Measurements from ENCODE around the gene MGLL.

DNA sequence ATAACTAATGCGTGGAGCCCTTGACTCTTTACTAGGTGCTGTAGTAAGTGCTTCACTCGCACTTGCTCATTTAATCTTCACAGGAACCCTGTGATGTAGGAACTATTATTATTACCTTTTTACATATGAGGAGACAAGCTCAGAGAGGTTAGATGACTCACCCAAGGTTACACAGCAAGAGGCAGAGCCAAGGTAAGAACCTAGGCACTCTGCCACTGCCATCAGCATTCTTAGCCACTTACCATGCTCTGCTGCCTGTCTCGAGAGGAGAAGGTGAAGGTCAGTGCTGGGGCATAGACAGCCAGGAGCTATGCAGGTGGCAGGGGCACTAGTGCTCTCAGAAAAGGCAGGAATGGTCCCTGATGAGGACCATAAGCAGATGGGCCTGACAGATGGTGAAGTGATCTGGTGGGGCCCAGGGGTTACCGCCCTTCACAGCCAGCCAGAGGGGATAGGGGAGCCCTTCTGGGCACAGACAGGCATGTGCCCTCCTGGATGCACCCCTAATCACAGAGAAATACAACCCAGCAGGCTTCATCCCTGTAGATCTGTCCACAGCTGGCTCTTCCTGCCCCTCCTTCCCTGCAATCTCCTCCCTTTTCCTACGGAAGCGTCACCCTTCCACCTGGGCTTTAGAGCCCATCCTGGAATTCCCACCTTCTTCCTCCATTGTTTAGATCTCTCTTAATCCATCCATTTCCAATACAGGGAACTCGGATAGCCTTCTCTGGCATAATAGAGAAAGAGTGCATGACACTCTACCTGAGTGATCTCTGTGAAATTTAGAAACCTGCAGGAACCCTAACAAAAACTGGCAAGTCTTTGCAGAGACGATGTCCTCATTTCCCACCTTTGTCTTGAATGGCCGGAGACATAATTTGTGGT, 122.7 kb downstream of the MGLL start:
- TF ChIP-seq, protein P1, sequence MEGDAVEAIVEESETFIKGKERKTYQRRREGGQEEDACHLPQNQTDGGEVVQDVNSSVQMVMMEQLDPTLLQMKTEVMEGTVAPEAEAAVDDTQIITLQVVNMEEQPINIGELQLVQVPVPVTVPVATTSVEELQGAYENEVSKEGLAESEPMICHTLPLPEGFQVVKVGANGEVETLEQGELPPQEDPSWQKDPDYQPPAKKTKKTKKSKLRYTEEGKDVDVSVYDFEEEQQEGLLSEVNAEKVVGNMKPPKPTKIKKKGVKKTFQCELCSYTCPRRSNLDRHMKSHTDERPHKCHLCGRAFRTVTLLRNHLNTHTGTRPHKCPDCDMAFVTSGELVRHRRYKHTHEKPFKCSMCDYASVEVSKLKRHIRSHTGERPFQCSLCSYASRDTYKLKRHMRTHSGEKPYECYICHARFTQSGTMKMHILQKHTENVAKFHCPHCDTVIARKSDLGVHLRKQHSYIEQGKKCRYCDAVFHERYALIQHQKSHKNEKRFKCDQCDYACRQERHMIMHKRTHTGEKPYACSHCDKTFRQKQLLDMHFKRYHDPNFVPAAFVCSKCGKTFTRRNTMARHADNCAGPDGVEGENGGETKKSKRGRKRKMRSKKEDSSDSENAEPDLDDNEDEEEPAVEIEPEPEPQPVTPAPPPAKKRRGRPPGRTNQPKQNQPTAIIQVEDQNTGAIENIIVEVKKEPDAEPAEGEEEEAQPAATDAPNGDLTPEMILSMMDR (IDR thresholded peaks at IDR 0.05) = no peak
- TF ChIP-seq POLR2A (IDR thresholded peaks at IDR 0.05) = no peak

Measured in right lobe of liver (tissue), 4 donors.